Measurements from ENCODE around the gene SYP. TPM values are rescaled to one million over a fixed set of nuclear protein-coding genes. Genes with fewer than 3 reads are reported as not detected.

SYP gene
- total RNA-seq, 1 donor from 2014 or later: 0.07 TPM

GRCh38 chrX:49237060-49237459 lies 37.1 kb upstream of the SYP start:
- Mint-ChIP-seq H3K27ac (no peak overlapping the region), H3K27me3 (ENCODE audit: insufficient read depth, low read depth) (peaks cover 4% of the 10 kb centered on the region), H3K9me3 (peaks cover 17% of the 10 kb centered on the region), H3K36me3 (peaks cover 1% of the 10 kb centered on the region), H3K4me1 (peaks cover 7% of the 10 kb centered on the region), H3K4me3 (peak overlapping the region; percentile 93)
- H3K4me1 ChIP-seq: peaks cover 3% of the 10 kb centered on the region
- no peak overlapping the region for H3K4me2 ChIP-seq
- H3K9ac ChIP-seq: no peak overlapping the region
- no peak overlapping the region for H3K4me3 ChIP-seq
- no peaks in the 10 kb centered on the region for H3F3A ChIP-seq (ENCODE audit: low read depth)
- no peak overlapping the region for H2AFZ ChIP-seq (replicated peaks)
- H3K27me3 ChIP-seq: no peaks in the 10 kb centered on the region
- no peak for DNase-seq (ENCODE audit: low spot score)
- H3K36me3 ChIP-seq: no peaks in the 10 kb centered on the region
- H3K9me3 ChIP-seq (ENCODE audit: low read depth): no peaks in the 10 kb centered on the region
- H4K20me1 ChIP-seq (ENCODE audit: low read depth): no peaks in the 10 kb centered on the region
- no peak for TF ChIP-seq EZH2 (IDR thresholded peaks at IDR 0.05)
- no peak overlapping the region for H3K27ac ChIP-seq
- peaks cover 6% of the 10 kb centered on the region for H3K79me2 ChIP-seq (ENCODE audit: low read depth)

- Histone ChIP-seq H3K4me1 (peaks cover 3% of the 10 kb centered on the region), H3K9me3 (ENCODE audit: low read depth) (no peaks in the 10 kb centered on the region), H3F3A (ENCODE audit: low read depth) (no peaks in the 10 kb centered on the region), H3K79me2 (ENCODE audit: low read depth) (peaks cover 6% of the 10 kb centered on the region), H3K27ac (no peak overlapping the region), H3K9ac (no peak overlapping the region), H3K27me3 (no peaks in the 10 kb centered on the region), H3K36me3 (no peaks in the 10 kb centered on the region), H3K4me2 (no peak overlapping the region), H4K20me1 (ENCODE audit: low read depth) (no peaks in the 10 kb centered on the region), H3K4me3 (no peak overlapping the region), H2AFZ (replicated peaks) (no peak overlapping the region)
- DNase-seq (ENCODE audit: low spot score): no peak
- H3K4me3 Mint-ChIP-seq: no peak overlapping the region
- H3K36me3 Mint-ChIP-seq: no peaks in the 10 kb centered on the region
- no peak overlapping the region for H3K27ac Mint-ChIP-seq
- H3K4me1 Mint-ChIP-seq: peaks cover 7% of the 10 kb centered on the region
- peaks cover 10% of the 10 kb centered on the region for H3K27me3 Mint-ChIP-seq (ENCODE audit: insufficient read depth, low read depth)
- TF ChIP-seq EZH2 (IDR thresholded peaks at IDR 0.05) (no peak), EZH2phosphoT487 (IDR thresholded peaks at IDR 0.05) (no peak), CTCF (IDR thresholded peaks at IDR 0.05) (no peak)
- H3K9me3 Mint-ChIP-seq: peaks cover 16% of the 10 kb centered on the region
Observed at GRCh38 chrX:49233887-49234555, 34.0 kb upstream of the SYP start.

- DNase-seq (ENCODE audit: low spot score): no peak
- no peaks in the 10 kb centered on the region for H4K20me1 ChIP-seq (ENCODE audit: low read depth)
- no peak within 1 kb of the TSS for H3K4me2 ChIP-seq
- H3K27ac ChIP-seq: no peak within 1 kb of the TSS
- H3F3A ChIP-seq (ENCODE audit: low read depth): no peaks in the 10 kb centered on the region
- no peaks in the 10 kb centered on the region for H3K36me3 ChIP-seq
- H3K27me3 ChIP-seq: no peaks in the 10 kb centered on the region
- H3K9ac ChIP-seq: no peak within 1 kb of the TSS
- H3K9me3 Mint-ChIP-seq: peaks cover 16% of the 10 kb centered on the region
- no peak within 1 kb of the TSS for H3K4me3 Mint-ChIP-seq
- H2AFZ ChIP-seq (replicated peaks): no peak within 1 kb of the TSS
- TF ChIP-seq CTCF (IDR thresholded peaks at IDR 0.05) (no peak), EZH2phosphoT487 (IDR thresholded peaks at IDR 0.05) (no peak), EZH2 (IDR thresholded peaks at IDR 0.05) (no peak)
- H3K27ac Mint-ChIP-seq: no peak within 1 kb of the TSS
- H3K36me3 Mint-ChIP-seq: no peaks in the 10 kb centered on the region
- H3K27me3 Mint-ChIP-seq (ENCODE audit: insufficient read depth, low read depth): peaks cover 8% of the 10 kb centered on the region
- no peak within 1 kb of the TSS for H3K4me3 ChIP-seq
- H3K4me1 ChIP-seq: peaks cover 3% of the 10 kb centered on the region
- no peaks in the 10 kb centered on the region for H3K9me3 ChIP-seq (ENCODE audit: low read depth)
- H3K79me2 ChIP-seq (ENCODE audit: low read depth): peaks cover 6% of the 10 kb centered on the region
- H3K4me1 Mint-ChIP-seq: peaks cover 7% of the 10 kb centered on the region
Observed at GRCh38 chrX:49233176-49233575, 33.2 kb upstream of the SYP start, which contains the start of gene CACNA1F. TSS of gene CACNA1F (minus strand) at chrX:49233340. CDS start at chrX:49233309, 31 bp downstream.

- Mint-ChIP-seq H3K9me3 (peaks cover 18% of the 10 kb centered on the region), H3K27me3 (ENCODE audit: insufficient read depth, low read depth) (peaks cover 8% of the 10 kb centered on the region), H3K36me3 (no peaks in the 10 kb centered on the region), H3K27ac (no peak overlapping the region), H3K4me3 (no peak overlapping the region), H3K4me1 (peaks cover 7% of the 10 kb centered on the region)
- Histone ChIP-seq H4K20me1 (ENCODE audit: low read depth) (no peaks in the 10 kb centered on the region), H3F3A (ENCODE audit: low read depth) (no peaks in the 10 kb centered on the region), H3K36me3 (no peaks in the 10 kb centered on the region), H3K27me3 (no peaks in the 10 kb centered on the region), H3K9ac (no peak overlapping the region), H3K9me3 (ENCODE audit: low read depth) (no peaks in the 10 kb centered on the region), H2AFZ (replicated peaks) (no peak overlapping the region), H3K79me2 (ENCODE audit: low read depth) (peaks cover 6% of the 10 kb centered on the region), H3K4me1 (peaks cover 3% of the 10 kb centered on the region), H3K27ac (no peak overlapping the region), H3K4me3 (no peak overlapping the region), H3K4me2 (no peak overlapping the region)
- TF ChIP-seq EZH2 (IDR thresholded peaks at IDR 0.05) (no peak), EZH2phosphoT487 (IDR thresholded peaks at IDR 0.05) (no peak), CTCF (IDR thresholded peaks at IDR 0.05) (no peak)
- no peak for DNase-seq (ENCODE audit: low spot score)
Observed at GRCh38 chrX:49232525-49232924, 32.5 kb upstream of the SYP start.
